Activated T-cell treated with anti-CD3 and anti-CD28 coated beads, Interleukin-2, amount 50 U/mL, for 1 hour (primary cell): Measurements from ENCODE around the gene CEP126.
"Not testable (repeated sequence)": the region's sequence is repeated elsewhere in the genome, so short reads cannot be mapped to it uniquely, and the experiment has no call there.

Experiments
- DNase-seq: peaks from one replicate; pipeline ENCODE4 v3.0.0-alpha.2; 2020

The CEP126 gene

GRCh38 chr11:101940901-101941520 lies 26.2 kb downstream of the CEP126 start:
- DNase-seq, result no peak

- DNase-seq, result no peak
Measured at GRCh38 chr11:101944923-101945322, 30.1 kb downstream of the CEP126 start.

GRCh38 chr11:101945448-101945847 lies 30.6 kb downstream of the CEP126 start:
- no peak for DNase-seq

GRCh38 chr11:101949680-101950220 lies 34.9 kb downstream of the CEP126 start:
- DNase-seq, result no peak

GRCh38 chr11:101955278-101955677 lies 40.5 kb downstream of the CEP126 start:
- DNase-seq, result no peak

GRCh38 chr11:101955701-101956100 lies 40.9 kb downstream of the CEP126 start:
- no peak for DNase-seq

- no peak for DNase-seq
Measured at GRCh38 chr11:101960231-101960630, 45.4 kb downstream of the CEP126 start.

- DNase-seq, result not testable (repeated sequence)
Measured at GRCh38 chr11:101964200-101964599, 49.4 kb downstream of the CEP126 start.

GRCh38 chr11:101974255-101974654 lies 59.4 kb downstream of the CEP126 start:
- DNase-seq, result no peak

GRCh38 chr11:101974771-101975170 lies 60.0 kb downstream of the CEP126 start:
- no peak for DNase-seq

GRCh38 chr11:101975734-101976133 lies 60.9 kb downstream of the CEP126 start:
- no peak for DNase-seq

GRCh38 chr11:101987370-101987769 lies 72.6 kb downstream of the CEP126 start:
- DNase-seq, result no peak

- no peak for DNase-seq
Measured at GRCh38 chr11:101993172-101993571, 78.4 kb downstream of the CEP126 start.

- DNase-seq, result not testable (repeated sequence)
Measured at GRCh38 chr11:101994052-101994469, 79.3 kb downstream of the CEP126 start.

- DNase-seq, result no peak
Measured at GRCh38 chr11:101996111-101996510, 81.3 kb downstream of the CEP126 start.

GRCh38 chr11:102001657-102002338 lies 87.0 kb downstream of the CEP126 start:
- no peak for DNase-seq

GRCh38 chr11:102004220-102004619 lies 89.4 kb downstream of the CEP126 start:
- no peak for DNase-seq

- DNase-seq, result no peak
Measured at GRCh38 chr11:102005306-102005705, 90.5 kb downstream of the CEP126 start.

- no peak for DNase-seq
Measured at GRCh38 chr11:102006835-102007566, 92.2 kb downstream of the CEP126 start.

- no peak for DNase-seq
Measured at GRCh38 chr11:102007567-102008437, 93.0 kb downstream of the CEP126 start.

- no peak for DNase-seq
Measured at GRCh38 chr11:102010776-102011494, 96.1 kb downstream of the CEP126 start.

GRCh38 chr11:102012946-102013345 lies 98.1 kb downstream of the CEP126 start:
- DNase-seq, result no peak
